ENCODE data around the gene TRIM47. TPM values are rescaled to one million over a fixed set of nuclear protein-coding genes. Genes with fewer than 3 reads are reported as not detected.

TRIM47 gene
- total RNA-seq, 1 experiment from 2014 or later: 48.3 TPM

DNA sequence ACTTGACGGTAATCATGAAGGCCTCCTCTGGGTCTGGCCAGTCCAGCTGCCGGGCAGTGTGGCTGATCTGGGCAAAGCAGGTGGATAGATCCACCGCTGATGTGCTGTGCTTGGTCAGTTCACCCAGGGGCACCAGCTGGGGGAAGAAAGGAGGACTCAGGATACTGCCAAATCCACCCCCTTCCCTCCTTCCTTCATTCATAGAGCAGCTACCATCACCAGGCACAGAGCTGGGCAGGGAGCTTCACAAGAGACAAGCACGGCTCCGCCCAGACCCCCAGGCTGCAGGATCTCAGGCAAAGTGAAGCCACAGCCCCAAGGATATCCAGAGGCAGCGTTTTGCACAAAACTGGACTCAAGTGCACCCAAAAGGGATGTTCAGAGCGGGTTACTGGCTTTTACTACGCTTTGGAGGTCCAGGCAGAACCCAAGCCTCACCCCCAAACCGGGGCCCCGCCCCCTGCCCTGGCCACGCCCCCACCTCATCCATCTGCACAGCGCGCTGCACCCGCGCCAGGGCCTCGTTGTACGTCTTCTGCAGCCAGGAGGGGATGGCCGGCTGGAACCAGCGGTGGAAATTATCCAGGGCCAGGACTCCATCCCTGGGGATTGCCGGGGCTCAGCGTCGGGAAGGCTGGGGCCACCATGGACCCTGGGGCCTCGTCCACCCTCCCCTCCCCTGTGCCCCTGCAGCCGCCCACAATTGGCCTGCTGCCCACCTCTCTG lies 43.3 kb downstream of the TRIM47 start:
- H3K27me3 ChIP-seq (ENCODE audit: insufficient read depth, low read depth): no peaks in the 10 kb centered on the region
- H3F3A ChIP-seq (ENCODE audit: insufficient read depth, low read depth): peaks cover 4% of the 10 kb centered on the region; the same call in 1 of the 2 replicates
- H4K20me1 ChIP-seq (ENCODE audit: insufficient read depth): no peaks in the 10 kb centered on the region
- H3K4me3 ChIP-seq: no peak overlapping the region
- H3K36me3 ChIP-seq (ENCODE audit: low read depth): no peaks in the 10 kb centered on the region
- no peak for DNase-seq
- H3K79me2 ChIP-seq (ENCODE audit: low read depth): no peaks in the 10 kb centered on the region
- no peaks in the 10 kb centered on the region for H3K9me2 ChIP-seq (ENCODE audit: insufficient read depth)
- BruUV-seq (replicated peaks): no TSS peak
- H3K27ac ChIP-seq: no peak overlapping the region
- H3K4me1 ChIP-seq (replicated peaks; ENCODE audit: insufficient read depth): no peaks in the 10 kb centered on the region
- CTCF ChIA-PET: no interaction called here
- H3K9me3 ChIP-seq (ENCODE audit: insufficient read depth, low read depth): no peaks in the 10 kb centered on the region
- no peak overlapping the region for H3K4me2 ChIP-seq
- TF ChIP-seq, protein P1, sequence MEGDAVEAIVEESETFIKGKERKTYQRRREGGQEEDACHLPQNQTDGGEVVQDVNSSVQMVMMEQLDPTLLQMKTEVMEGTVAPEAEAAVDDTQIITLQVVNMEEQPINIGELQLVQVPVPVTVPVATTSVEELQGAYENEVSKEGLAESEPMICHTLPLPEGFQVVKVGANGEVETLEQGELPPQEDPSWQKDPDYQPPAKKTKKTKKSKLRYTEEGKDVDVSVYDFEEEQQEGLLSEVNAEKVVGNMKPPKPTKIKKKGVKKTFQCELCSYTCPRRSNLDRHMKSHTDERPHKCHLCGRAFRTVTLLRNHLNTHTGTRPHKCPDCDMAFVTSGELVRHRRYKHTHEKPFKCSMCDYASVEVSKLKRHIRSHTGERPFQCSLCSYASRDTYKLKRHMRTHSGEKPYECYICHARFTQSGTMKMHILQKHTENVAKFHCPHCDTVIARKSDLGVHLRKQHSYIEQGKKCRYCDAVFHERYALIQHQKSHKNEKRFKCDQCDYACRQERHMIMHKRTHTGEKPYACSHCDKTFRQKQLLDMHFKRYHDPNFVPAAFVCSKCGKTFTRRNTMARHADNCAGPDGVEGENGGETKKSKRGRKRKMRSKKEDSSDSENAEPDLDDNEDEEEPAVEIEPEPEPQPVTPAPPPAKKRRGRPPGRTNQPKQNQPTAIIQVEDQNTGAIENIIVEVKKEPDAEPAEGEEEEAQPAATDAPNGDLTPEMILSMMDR (conservative IDR thresholded peaks at IDR 0.05): no peak
- no peak for TF ChIP-seq EZH2 (IDR thresholded peaks at IDR 0.05; ENCODE audit: low read depth)
- intact Hi-C loops (cut with micrococcal nuclease; ENCODE audit: unreplicated experiment): no loop called here
- POLR2A ChIA-PET (ENCODE audit: unreplicated experiment): interaction anchor here (0.6 kb wide), 1 partner anchor 62 kb away, joined by 3 read pairs; no protein-coding TSS in a partner anchor
- no peak overlapping the region for H2AFZ ChIP-seq

DNA sequence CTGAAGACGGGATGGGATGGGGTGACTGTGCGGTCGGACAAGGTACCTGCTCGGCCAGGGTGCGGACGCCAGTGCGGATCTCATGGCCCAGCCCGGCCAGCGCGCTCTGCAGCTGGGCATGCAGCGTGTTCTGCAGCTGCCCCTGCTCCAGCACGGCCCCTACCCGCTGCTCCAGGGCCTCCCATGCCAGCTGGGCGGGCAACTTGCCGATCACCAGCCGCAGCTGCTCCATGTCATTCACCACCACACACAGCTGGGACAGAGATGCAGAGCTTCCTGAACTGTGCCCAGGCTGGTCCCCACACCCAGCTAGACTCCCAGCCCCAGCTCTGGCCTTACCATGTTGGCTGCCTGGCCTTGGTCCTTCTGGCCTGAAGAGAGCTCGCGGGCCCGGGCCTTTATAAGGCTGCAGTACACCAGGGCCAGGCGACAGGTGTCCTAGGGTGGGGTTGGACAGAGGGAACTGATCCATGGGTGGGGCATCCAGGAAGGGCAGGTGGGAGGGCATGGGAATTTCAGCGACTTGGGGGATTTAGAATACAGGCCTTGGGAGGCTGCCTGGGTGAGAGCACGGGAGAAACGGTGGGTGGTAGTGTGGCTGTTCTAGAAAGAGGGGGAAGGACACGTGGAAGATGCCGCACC lies 44.0 kb downstream of the TRIM47 start:
- intact Hi-C loops (cut with micrococcal nuclease; ENCODE audit: unreplicated experiment): no loop called here
- ChIA-PET CTCF (no interaction called here), POLR2A (ENCODE audit: unreplicated experiment) (no interaction called here)

DNA sequence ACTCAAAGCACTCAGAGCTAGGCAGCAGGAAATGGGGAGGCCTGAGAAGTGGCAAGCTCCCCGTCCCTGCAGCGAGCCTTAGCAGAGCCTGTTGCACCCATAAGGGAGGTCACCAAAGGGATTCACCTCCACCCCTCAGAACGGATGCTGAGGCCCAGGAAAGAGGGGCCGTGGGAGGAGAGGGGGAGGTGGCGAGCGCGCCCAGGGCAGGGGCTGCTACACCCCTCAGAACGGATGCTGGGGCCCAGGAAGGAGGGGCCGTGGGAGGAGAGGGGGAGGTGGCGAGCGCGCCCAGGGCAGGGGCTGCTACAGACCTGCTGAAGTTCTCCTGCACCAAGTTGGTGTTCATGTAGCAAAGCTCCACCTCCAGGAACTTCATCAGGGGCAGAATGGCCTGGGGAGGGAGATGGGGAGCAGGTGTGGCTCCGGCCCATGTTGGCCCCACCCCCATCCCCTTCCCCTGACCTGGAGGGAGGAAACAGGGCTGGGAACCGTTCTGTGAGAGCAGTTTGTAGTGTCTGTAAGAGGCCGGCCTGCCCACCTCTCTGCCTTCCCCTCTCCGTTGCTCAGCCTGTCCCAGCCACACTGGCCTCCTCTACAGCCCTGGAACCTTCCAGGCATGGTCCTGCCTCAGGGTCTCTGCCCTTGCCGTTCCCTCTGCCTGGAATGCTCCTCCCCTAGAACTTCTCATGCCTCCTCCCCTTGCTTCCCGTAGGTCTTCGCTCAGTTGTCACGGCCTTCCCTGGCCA lies 45.6 kb downstream of the TRIM47 start:
- no peaks in the 10 kb centered on the region for H3K79me2 ChIP-seq (ENCODE audit: low read depth)
- DNase-seq: no peak
- no peaks in the 10 kb centered on the region for H3K9me3 ChIP-seq (ENCODE audit: insufficient read depth, low read depth)
- TF ChIP-seq, protein P1 (conservative IDR thresholded peaks at IDR 0.05): no peak
- TF ChIP-seq EZH2 (IDR thresholded peaks at IDR 0.05; ENCODE audit: low read depth): no peak
- no peak overlapping the region for H3K4me3 ChIP-seq
- no peak overlapping the region for H2AFZ ChIP-seq
- H3K4me2 ChIP-seq: no peak overlapping the region
- no peaks in the 10 kb centered on the region for H3K36me3 ChIP-seq (ENCODE audit: low read depth)
- ChIA-PET POLR2A (ENCODE audit: unreplicated experiment) (interaction anchor here (0.7 kb wide), 1 partner anchor 13 kb away, joined by 3 read pairs; no protein-coding TSS in a partner anchor), CTCF (no interaction called here)
- H3K4me1 ChIP-seq (replicated peaks; ENCODE audit: insufficient read depth): no peaks in the 10 kb centered on the region
- peaks cover 9% of the 10 kb centered on the region; the same call in 1 of the 2 replicates for H3F3A ChIP-seq (ENCODE audit: insufficient read depth, low read depth)
- H3K9me2 ChIP-seq (ENCODE audit: insufficient read depth): no peaks in the 10 kb centered on the region
- no TSS peak for BruUV-seq (replicated peaks)
- intact Hi-C loops (cut with micrococcal nuclease; ENCODE audit: unreplicated experiment): no loop called here
- H3K27ac ChIP-seq: no peak overlapping the region
- H4K20me1 ChIP-seq (ENCODE audit: insufficient read depth): no peaks in the 10 kb centered on the region
- no peaks in the 10 kb centered on the region for H3K27me3 ChIP-seq (ENCODE audit: insufficient read depth, low read depth)

More for the DNA sequence above, 44.0 kb downstream of the TRIM47 start:
- Histone ChIP-seq H4K20me1 (ENCODE audit: insufficient read depth) (no peaks in the 10 kb centered on the region), H2AFZ (no peak overlapping the region), H3K9me2 (ENCODE audit: insufficient read depth) (no peaks in the 10 kb centered on the region), H3K27me3 (ENCODE audit: insufficient read depth, low read depth) (no peaks in the 10 kb centered on the region), H3K9me3 (ENCODE audit: insufficient read depth, low read depth) (no peaks in the 10 kb centered on the region), H3K36me3 (ENCODE audit: low read depth) (no peaks in the 10 kb centered on the region), H3K4me2 (no peak overlapping the region), H3K27ac (no peak overlapping the region), H3F3A (ENCODE audit: insufficient read depth, low read depth) (peaks cover 4% of the 10 kb centered on the region; the same call in 1 of the 2 replicates), H3K79me2 (ENCODE audit: low read depth) (no peaks in the 10 kb centered on the region), H3K4me3 (no peak overlapping the region), H3K4me1 (replicated peaks; ENCODE audit: insufficient read depth) (no peaks in the 10 kb centered on the region)
- TF ChIP-seq EZH2 (IDR thresholded peaks at IDR 0.05; ENCODE audit: low read depth): no peak
- TF ChIP-seq, protein P1 (conservative IDR thresholded peaks at IDR 0.05): no peak
- DNase-seq: no peak
- BruUV-seq (replicated peaks): no TSS peak
